OCI-LY7 (cell line): ENCODE data around the gene BACE1. TPM values are rescaled to one million over a fixed set of nuclear protein-coding genes. Genes with fewer than 3 reads are reported as not detected.

Experiments
- BruUV-seq: library from RNA; stranded (reverse); fragments of 400-500 nt; replicated peaks from 2 replicates; lab custom pipeline; 2021; lab: Mats Ljungman, UMichigan
- CTCF ChIA-PET: fragments of 300-600 bp; sonication (Branson Sonifier 250); formaldehyde crosslinking; loops from one replicate; lab custom pipeline; 2022; ENCODE audit warnings: antibody characterized with exemption; ENCODE audit not compliant: unreplicated experiment; lab: Charles Lee
- POLR2A ChIA-PET: fragments of 300-600 bp; sonication (Branson Sonifier 250); formaldehyde crosslinking; loops from one replicate; lab custom pipeline; 2022; ENCODE audit warnings: antibody characterized with exemption; lab: Charles Lee
- DNase-seq: peaks from one replicate; pipeline ENCODE4 v3.0.0-alpha.2; 2015; ENCODE audit warnings: low spot score
- H2AFZ ChIP-seq: fragments of 200-600 bp; sonication (generic), shearing (Covaris generic); 2 replicates; pipeline ENCODE4 v1.6.1; 2014; ENCODE audit warnings: mild to moderate bottlenecking, antibody characterized with exemption, low read length, moderate library complexity
- H3K27ac ChIP-seq: fragments of 200-600 bp; sonication (generic); 2 replicates; pipeline ENCODE4 v1.5.1; 2014; ENCODE audit warnings: mixed run types, low read depth, mild to moderate bottlenecking, moderate library complexity, low read length, inconsistent platforms; ENCODE audit not compliant: poor library complexity, severe bottlenecking
- H3K36me3 ChIP-seq: fragments of 200-600 bp; sonication (generic); 2 replicates; pipeline ENCODE4 v1.6.1; 2014; ENCODE audit warnings: mild to moderate bottlenecking, antibody characterized with exemption, low read length, moderate library complexity, mixed read lengths; ENCODE audit not compliant: insufficient read depth
- H3K4me1 ChIP-seq: fragments of 200-600 bp; sonication (generic); 2 replicates; pipeline ENCODE4 v1.5.1; 2014; ENCODE audit warnings: mild to moderate bottlenecking, low read length; ENCODE audit not compliant: insufficient read depth, poor library complexity, severe bottlenecking
- H3K4me2 ChIP-seq: fragments of 200-600 bp; sonication (generic); 2 replicates; pipeline ENCODE4 v1.6.1; 2014; ENCODE audit warnings: mild to moderate bottlenecking, low read length
- H3K4me3 ChIP-seq: fragments of 200-600 bp; sonication (generic); 2 replicates; pipeline ENCODE4 v1.5.1; 2014; ENCODE audit warnings: mild to moderate bottlenecking, low read depth, low read length; ENCODE audit not compliant: poor library complexity, severe bottlenecking
- H3K79me2 ChIP-seq: fragments of 200-600 bp; sonication (generic); 2 replicates; pipeline ENCODE4 v1.6.1; 2016; ENCODE audit warnings: low read depth, mild to moderate bottlenecking, low read length, moderate library complexity, mixed read lengths; ENCODE audit not compliant: insufficient read depth
- H3K9me2 ChIP-seq: fragments of 200-600 bp; sonication (generic); 2 replicates; pipeline ENCODE4 v1.6.1; 2016; ENCODE audit warnings: mild to moderate bottlenecking, low read length, mixed read lengths; ENCODE audit not compliant: insufficient read depth
- H3K9me3 ChIP-seq: fragments of 200-600 bp; sonication (generic); 2 replicates; pipeline ENCODE4 v1.6.1; 2014; ENCODE audit warnings: mild to moderate bottlenecking, mixed run types, low read length, mixed read lengths
- H4K20me1 ChIP-seq: fragments of 200-600 bp; sonication (generic); 2 replicates; pipeline ENCODE4 v1.6.1; 2014; ENCODE audit warnings: mild to moderate bottlenecking, antibody characterized with exemption, low read length, moderate library complexity, mixed read lengths; ENCODE audit not compliant: insufficient read depth
- EZH2phosphoT487 ChIP-seq: fragments of 200-600 bp; sonication (generic); IDR thresholded peaks from 2 replicates; pipeline ENCODE4 v1.6.1; 2018; ENCODE audit warnings: low read depth, borderline replicate concordance, mild to moderate bottlenecking, mixed run types, antibody characterized with exemption, low read length, moderate library complexity, mixed read lengths
- intact Hi-C: fragments of 100-400 bp; cut with micrococcal nuclease; formaldehyde crosslinking; loops from one replicate; pipeline ENCODE4 v1.10.0; 2022; ENCODE audit not compliant: unreplicated experiment
- total RNA-seq, 2 experiments: library from RNA; depleted of rRNA in 1 of 2; stranded (reverse); fragments of >200 nt in 1 of 2; shearing (Covaris generic) in 1 of 2; gene quantifications; 2 replicates each; pipeline ENCODE4 v1.2.3, GENCODE V29; 2014 to 2022
- TF ChIP-seq, protein P1 (sequence below): fragments of 200-600 bp; sonication (generic); conservative IDR thresholded peaks from 2 replicates; pipeline ENCODE4 v1.5.1; 2014; ENCODE audit warnings: mild to moderate bottlenecking, antibody characterized with exemption, low read length, moderate library complexity, mixed read lengths

Gene BACE1
- total RNA-seq, 2 experiments from 2014 or later, result not detected

DNA sequence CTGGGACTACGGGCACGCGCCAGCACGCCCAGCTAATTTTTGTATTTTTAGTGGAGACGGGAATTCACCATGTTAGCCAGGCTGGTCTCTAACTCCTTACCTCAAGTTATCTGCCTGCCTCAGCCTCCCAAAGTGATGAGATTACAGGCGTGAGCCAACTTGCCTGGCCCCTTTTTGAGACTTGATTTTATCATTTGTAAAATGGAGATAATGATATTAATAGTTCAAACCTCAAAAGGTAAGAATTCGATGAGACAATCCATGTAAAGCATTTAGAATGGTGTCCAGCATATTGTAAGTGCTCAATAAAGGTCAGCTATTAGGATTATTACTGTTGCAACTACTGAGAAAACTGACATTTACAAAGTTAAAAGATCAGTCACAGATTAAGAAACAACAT lies 2.7 kb upstream of the BACE1 start:
- H3K36me3 ChIP-seq, result no peaks in the 10 kb centered on the region
- POLR2A ChIA-PET, result no interaction called here
- TF ChIP-seq EZH2phosphoT487, result no peak
- TF ChIP-seq, protein P1, sequence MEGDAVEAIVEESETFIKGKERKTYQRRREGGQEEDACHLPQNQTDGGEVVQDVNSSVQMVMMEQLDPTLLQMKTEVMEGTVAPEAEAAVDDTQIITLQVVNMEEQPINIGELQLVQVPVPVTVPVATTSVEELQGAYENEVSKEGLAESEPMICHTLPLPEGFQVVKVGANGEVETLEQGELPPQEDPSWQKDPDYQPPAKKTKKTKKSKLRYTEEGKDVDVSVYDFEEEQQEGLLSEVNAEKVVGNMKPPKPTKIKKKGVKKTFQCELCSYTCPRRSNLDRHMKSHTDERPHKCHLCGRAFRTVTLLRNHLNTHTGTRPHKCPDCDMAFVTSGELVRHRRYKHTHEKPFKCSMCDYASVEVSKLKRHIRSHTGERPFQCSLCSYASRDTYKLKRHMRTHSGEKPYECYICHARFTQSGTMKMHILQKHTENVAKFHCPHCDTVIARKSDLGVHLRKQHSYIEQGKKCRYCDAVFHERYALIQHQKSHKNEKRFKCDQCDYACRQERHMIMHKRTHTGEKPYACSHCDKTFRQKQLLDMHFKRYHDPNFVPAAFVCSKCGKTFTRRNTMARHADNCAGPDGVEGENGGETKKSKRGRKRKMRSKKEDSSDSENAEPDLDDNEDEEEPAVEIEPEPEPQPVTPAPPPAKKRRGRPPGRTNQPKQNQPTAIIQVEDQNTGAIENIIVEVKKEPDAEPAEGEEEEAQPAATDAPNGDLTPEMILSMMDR, result no peak
- intact Hi-C loops, result no loop called here
- CTCF ChIA-PET, result no interaction called here
- no peaks in the 10 kb centered on the region for H3K9me2 ChIP-seq
- no peaks in the 10 kb centered on the region for H3K4me1 ChIP-seq
- H4K20me1 ChIP-seq, result no peaks in the 10 kb centered on the region
- H3K4me2 ChIP-seq, result no peak overlapping the region
- H3K27ac ChIP-seq, result no peak overlapping the region
- H3K4me3 ChIP-seq, result no peak overlapping the region
- no peaks in the 10 kb centered on the region for H3K9me3 ChIP-seq
- no peak overlapping the region for H2AFZ ChIP-seq
- no peak for DNase-seq
- H3K79me2 ChIP-seq, result no peaks in the 10 kb centered on the region
- BruUV-seq, result no TSS peak

DNA sequence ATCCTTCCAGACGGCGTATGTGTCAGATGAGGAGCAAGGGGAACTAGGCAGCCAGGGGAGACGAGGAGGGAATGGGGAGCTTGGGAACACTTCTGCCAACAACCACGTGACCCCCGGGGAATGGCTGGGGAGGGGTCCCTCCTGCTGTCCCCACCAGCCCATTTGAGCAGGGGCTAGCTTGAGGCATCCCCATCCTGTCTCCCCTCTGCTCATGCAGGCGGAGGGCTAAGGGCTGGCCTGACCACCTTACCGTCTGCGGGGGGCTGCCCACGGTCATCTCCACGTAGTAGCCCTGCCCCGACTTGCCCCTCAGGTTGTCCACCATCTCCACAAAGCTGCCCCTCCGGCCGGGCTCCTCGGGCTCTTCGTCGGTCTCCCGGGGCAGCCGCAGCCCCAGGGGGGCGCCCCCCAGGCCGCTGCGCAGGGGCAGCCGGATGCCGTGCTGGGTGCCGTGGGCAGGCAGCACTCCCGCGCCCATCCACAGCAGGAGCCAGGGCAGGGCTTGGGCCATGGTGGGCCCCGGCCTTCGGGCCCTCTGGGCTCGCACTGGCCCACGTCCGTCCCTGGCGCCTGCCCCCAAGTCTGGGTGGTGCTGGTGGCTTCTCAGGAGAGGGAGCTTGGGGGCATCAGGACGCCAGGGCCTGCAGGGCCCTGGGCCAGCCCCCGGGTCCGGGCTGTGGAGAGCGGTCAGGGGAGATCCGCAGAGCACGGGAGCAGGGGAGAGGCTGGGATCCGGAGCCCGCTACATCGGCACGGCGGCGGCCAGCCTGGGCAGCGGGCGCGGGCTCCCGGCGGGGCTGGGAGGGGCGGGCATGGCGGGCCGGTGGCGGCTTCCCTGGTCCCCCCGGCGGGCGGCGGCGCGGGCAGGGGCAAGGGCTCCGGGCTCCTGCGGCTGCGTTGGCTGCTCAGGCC lies 515 bp downstream of the BACE1 start:
- BruUV-seq, result no TSS peak
- H3K4me2 ChIP-seq, result no peak overlapping the region

More for the DNA sequence above, 515 bp downstream of the BACE1 start:
- H3K27ac ChIP-seq, result no peak overlapping the region
- no peaks in the 10 kb centered on the region for H3K9me3 ChIP-seq
- ChIA-PET POLR2A (interaction anchor here (1.0 kb wide), 1 partner anchor 9 kb away, joined by 4 read pairs; no protein-coding TSS in a partner anchor), CTCF (no interaction called here)
- TF ChIP-seq EZH2phosphoT487, result no peak
- TF ChIP-seq, protein P1, result no peak
- H3K79me2 ChIP-seq, result no peaks in the 10 kb centered on the region
- no peaks in the 10 kb centered on the region for H4K20me1 ChIP-seq
- no peak overlapping the region for H2AFZ ChIP-seq
- intact Hi-C loops, result no loop called here
- no peaks in the 10 kb centered on the region for H3K36me3 ChIP-seq
- no peaks in the 10 kb centered on the region for H3K9me2 ChIP-seq
- H3K4me1 ChIP-seq, result no peaks in the 10 kb centered on the region
- no peak for DNase-seq
- H3K4me3 ChIP-seq, result no peak overlapping the region
